ENCODE data around the gene BAAT.

DNA sequence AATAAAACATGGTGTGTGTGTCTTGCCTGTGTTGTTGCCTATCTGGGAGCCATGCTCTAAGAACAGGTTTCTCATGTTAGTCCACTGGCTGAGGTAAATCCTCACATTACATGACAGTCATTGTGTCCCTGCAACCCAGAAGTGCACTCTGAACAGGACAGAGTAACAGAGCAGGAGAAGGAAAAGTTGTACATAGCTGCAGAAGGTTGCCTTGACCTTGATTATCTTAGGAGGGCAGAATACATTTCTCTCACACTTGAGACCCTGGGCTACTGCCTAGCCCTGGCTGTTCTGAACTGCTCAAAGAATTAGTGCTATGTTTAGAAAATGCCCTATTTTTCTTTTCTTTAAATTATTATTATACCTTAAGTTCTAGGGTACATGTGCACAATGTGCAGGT lies 30.8 kb upstream of the BAAT start:
- TF ChIP-seq GATA2 (IDR thresholded peaks at IDR 0.05; ENCODE audit: low read depth, low read length) (no peak), GATA3 (IDR thresholded peaks at IDR 0.05; ENCODE audit: low read depth, low read length) (no peak)
